ENCODE results near the gene PRR3.

PRR3 gene

GRCh38 chr6:30533460-30534294 is 23.4 kb upstream of the PRR3 start:
- in situ Hi-C loops (cut with MboI; ENCODE audit: low sequenced_read_pairs) = no loop called here

- in situ Hi-C loops (cut with MboI; ENCODE audit: low sequenced_read_pairs) = no loop called here
Measured at GRCh38 chr6:30537931-30538330, 19.2 kb upstream of the PRR3 start.

GRCh38 chr6:30541515-30542403 is 15.3 kb upstream of the PRR3 start:
- in situ Hi-C loops (cut with MboI; ENCODE audit: low sequenced_read_pairs) = no loop called here

DNA sequence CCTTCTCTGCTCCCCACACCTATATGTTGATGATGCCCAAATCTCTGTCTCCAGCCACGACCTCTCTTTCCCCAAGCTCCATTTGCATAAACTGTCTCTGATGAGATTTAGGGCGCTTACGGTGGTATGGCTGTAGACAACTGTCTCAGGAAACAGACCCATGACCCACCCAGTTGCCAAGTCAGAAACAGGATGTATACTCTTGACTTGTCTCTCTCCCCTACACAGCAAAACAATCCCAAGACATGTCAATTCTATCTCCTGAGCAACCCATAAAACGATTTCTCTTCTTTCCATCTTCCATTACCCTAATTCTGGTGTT is 14.7 kb upstream of the PRR3 start:
- in situ Hi-C loops (cut with MboI; ENCODE audit: low sequenced_read_pairs) = no loop called here

GRCh38 chr6:30542915-30543314 is 14.2 kb upstream of the PRR3 start:
- in situ Hi-C loops (cut with MboI; ENCODE audit: low sequenced_read_pairs) = no loop called here

GRCh38 chr6:30543821-30544220 is 13.3 kb upstream of the PRR3 start:
- in situ Hi-C loops (cut with MboI; ENCODE audit: low sequenced_read_pairs) = no loop called here

DNA sequence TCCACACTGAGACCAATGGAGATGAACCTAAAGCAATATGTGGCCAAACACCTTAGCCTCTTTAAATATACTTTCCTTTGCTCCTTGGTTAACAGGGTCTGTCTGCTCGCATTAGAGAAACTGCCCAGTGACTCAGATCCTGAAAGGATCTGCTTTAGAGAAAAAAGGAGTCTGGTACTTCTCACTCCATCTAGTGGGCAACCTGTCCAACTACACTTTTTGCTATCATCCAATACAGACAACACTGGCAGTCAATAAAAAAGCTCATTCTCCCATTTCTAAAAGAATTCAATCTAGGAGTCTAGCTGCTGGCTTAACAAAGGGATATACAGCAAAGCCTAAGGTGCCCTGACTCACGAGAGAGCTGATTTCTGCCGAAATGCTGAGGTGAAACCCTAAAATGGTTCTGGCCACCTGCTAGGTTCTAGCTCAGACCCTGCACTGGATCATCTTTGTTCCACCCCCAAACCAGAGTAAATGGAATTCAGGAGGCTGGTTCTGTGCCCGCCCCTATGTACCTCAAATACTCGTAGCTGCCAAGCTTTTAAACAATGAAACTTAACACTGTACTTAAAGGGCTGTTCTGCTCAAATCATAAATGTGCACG is 12.3 kb upstream of the PRR3 start:
- in situ Hi-C loops (cut with MboI; ENCODE audit: low sequenced_read_pairs) = no loop called here

- in situ Hi-C loops (cut with MboI; ENCODE audit: low sequenced_read_pairs) = no loop called here
Measured at GRCh38 chr6:30547454-30547853, 9.6 kb upstream of the PRR3 start.

- in situ Hi-C loops (cut with MboI; ENCODE audit: low sequenced_read_pairs) = no loop called here
Measured at GRCh38 chr6:30548375-30548774, 8.7 kb upstream of the PRR3 start.

GRCh38 chr6:30554404-30554803 is 2.7 kb upstream of the PRR3 start:
- in situ Hi-C loops (cut with MboI; ENCODE audit: low sequenced_read_pairs) = no loop called here

DNA sequence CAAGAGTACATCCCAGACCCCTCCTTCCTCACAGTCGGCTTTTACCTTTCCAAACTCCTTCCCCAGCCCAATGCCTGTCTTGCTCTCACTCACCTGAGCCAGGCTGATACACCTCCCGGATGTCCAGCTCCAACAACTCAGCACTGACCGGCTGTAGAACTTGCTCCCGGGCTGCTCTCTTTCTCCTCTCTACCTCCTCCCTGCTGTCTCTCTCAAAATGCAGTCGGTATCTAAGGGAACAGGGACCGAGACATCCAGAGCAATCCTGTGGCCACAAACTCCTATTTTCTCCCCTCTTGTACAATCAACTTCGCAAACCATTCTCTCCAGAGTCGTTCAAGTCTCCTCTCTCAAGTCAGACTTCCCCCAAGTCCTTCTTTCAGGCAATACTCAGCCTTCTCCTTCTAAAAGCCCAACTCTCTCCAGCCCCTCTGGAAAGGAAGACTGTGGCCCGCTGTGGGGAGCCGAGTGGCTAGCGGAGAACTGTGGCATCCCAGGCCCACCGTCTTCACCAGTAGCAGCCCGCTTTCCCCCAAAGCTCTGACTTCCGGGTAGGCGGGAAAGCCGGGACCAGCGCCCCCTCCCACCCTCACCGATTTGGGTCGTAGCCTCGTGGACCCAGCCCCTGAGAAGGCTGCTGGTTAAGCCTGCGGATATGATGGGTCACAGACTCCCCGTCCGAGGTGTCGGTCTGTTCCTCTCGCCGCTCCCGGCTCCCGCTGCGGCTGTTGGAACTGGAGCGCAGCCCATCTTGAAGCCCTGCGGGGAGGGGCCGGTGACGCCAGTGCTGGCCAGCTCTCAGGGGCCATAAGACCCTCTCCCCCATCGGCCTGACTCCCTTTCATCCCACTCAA is 1.9 kb upstream of the PRR3 start:
- in situ Hi-C loops (cut with MboI; ENCODE audit: low sequenced_read_pairs) = no loop called here

DNA sequence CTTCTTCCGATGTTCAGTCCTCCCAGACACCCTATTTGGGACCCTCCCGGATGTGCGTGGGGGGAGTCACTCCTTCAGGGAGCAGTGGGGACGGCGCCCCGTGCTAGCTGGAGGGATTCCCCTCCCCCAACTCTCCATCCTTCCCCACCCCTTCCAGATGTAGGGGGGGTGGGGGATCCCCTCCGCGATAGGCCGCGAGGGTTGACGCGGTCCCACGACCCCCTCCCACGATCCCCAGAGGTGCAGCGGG is 1.4 kb upstream of the PRR3 start:
- in situ Hi-C loops (cut with MboI; ENCODE audit: low sequenced_read_pairs) = no loop called here

- in situ Hi-C loops (cut with MboI; ENCODE audit: low sequenced_read_pairs) = no loop called here
Measured at GRCh38 chr6:30556066-30556905, 809 bp upstream of the PRR3 start, which contains the start of gene GNL1. Gene GNL1, minus strand, starts transcription at chr6:30556489. Its CDS starts 286 bp downstream, at chr6:30556203.

- in situ Hi-C loops (cut with MboI; ENCODE audit: low sequenced_read_pairs) = no loop called here
Measured at GRCh38 chr6:30557683-30557981, 537 bp downstream of the PRR3 start.

DNA sequence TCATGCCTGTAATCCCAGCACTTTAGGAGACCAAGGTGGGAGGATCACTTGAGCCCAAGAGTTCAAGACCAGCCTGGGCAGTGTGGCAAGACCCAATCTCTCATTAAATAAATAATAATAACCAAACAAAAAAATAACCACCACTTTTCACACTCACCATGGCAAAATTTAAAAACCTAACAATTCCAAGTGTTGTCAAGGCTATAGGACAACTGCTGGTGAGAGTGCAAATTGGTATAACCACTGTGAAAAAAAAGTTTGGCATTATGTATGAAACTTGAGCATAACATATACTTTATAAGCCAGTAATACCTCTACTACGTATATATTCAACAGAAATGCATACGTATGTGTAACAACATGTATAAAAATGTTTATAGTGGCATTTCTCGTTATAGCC is 3.8 kb downstream of the PRR3 start:
- in situ Hi-C loops (cut with MboI; ENCODE audit: low sequenced_read_pairs) = no loop called here

GRCh38 chr6:30562470-30563425 is 5.7 kb downstream of the PRR3 start:
- in situ Hi-C loops (cut with MboI; ENCODE audit: low sequenced_read_pairs) = no loop called here

GRCh38 chr6:30564114-30564513 is 7.0 kb downstream of the PRR3 start:
- in situ Hi-C loops (cut with MboI; ENCODE audit: low sequenced_read_pairs) = no loop called here

DNA sequence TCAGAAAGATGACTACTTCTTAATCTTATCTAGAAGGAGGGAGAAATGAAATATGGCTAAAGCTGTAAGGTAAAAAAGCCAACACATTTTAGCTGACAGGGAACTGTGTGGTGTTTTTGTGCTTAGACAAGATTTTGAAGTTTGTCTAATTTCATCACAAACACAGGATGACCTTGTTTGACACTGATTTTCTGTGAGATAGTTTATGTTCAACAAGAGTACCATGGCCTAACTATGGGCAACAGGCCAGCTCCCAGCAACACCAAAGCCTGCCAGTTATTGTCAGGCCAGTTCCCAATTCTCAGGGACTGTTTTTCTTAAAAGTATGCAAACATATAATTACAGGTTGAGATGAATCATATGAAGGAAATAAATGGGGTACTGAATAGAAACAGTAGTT is 8.7 kb downstream of the PRR3 start:
- in situ Hi-C loops (cut with MboI; ENCODE audit: low sequenced_read_pairs) = no loop called here

- in situ Hi-C loops (cut with MboI; ENCODE audit: low sequenced_read_pairs) = no loop called here
Measured at GRCh38 chr6:30568245-30568644, 11.2 kb downstream of the PRR3 start.

Measured in hTERT RPE-1 (cell line).